HEK293 (cell line): ENCODE measurements around the gene ELAC2.

Experiments
- CTCF ChIA-PET: fragments of 350-600 bp; formaldehyde crosslinking; extraction: SDS; loops from one replicate; lab custom pipeline; 2021; ENCODE audit warnings: antibody characterized with exemption; lab: Yijun Ruan, JAX
- POLR2A ChIA-PET: fragments of 300-600 bp; formaldehyde crosslinking; extraction: SDS; loops from one replicate; lab custom pipeline; 2020; ENCODE audit warnings: antibody characterized with exemption, inconsistent platforms; lab: Yijun Ruan, JAX
- H3K27ac ChIP-seq: fragments of 200-500 bp; sonication (Bioruptor generic); 2 replicates; pipeline ENCODE4 v1.5.1; 2014; ENCODE audit warnings: low read depth, low read length, control low read depth, inconsistent platforms; ENCODE audit errors: extremely low read depth
- H3K36me3 ChIP-seq, 2 experiments: fragments of 200-500 bp in 1 of 2; sonication (Bioruptor generic) in 1 of 2; 1 replicate in 1 of 2; 2 replicates in 1 of 2; pipeline ENCODE4 v1.5.1; 2014 to 2017; ENCODE audit warnings: inconsistent platforms in 2 of 2, low read length in 2 of 2; ENCODE audit not compliant: control insufficient read depth in 2 of 2, insufficient read depth in 1 of 2
- H3K4me1 ChIP-seq: fragments of 200-500 bp; sonication (Bioruptor generic); 2 replicates; pipeline ENCODE4 v1.5.1; 2014; ENCODE audit warnings: mild to moderate bottlenecking, low read length, inconsistent platforms; ENCODE audit not compliant: control insufficient read depth, insufficient read depth
- H3K4me3 ChIP-seq: 2 replicates; pipeline ENCODE4 v1.5.1; 2011; ENCODE audit warnings: low read depth, mild to moderate bottlenecking, control low read depth, low read length, moderate library complexity
- H3K9me3 ChIP-seq: fragments of 200-500 bp; sonication (Bioruptor generic); 2 replicates; pipeline ENCODE4 v1.5.1; 2014; ENCODE audit warnings: low read depth, low read length, inconsistent platforms; ENCODE audit not compliant: control insufficient read depth, insufficient read depth
- KLF16 ChIP-seq: fragments of 450-650 bp; formaldehyde crosslinking; IDR thresholded peaks from 2 replicates; pipeline ENCODE4 v1.5.1; 2017; ENCODE audit warnings: missing biosample characterization, missing genetic modification characterization
- KLF8 ChIP-seq: fragments of 450-650 bp; formaldehyde crosslinking; IDR thresholded peaks from 2 replicates; pipeline ENCODE4 v1.5.1; 2016; ENCODE audit warnings: missing biosample characterization, missing genetic modification characterization
- ZFHX2 ChIP-seq: fragments of 450-650 bp; formaldehyde crosslinking; conservative IDR thresholded peaks from 2 replicates; pipeline ENCODE4 v1.5.1; 2016; ENCODE audit warnings: missing biosample characterization, missing genetic modification characterization
- ZNF157 ChIP-seq: fragments of 450-650 bp; formaldehyde crosslinking; IDR thresholded peaks from 2 replicates; pipeline ENCODE4 v1.5.1; 2016; ENCODE audit warnings: missing biosample characterization, missing genetic modification characterization
- ZNF175 ChIP-seq: fragments of 450-650 bp; formaldehyde crosslinking; IDR thresholded peaks from 2 replicates; pipeline ENCODE4 v1.5.1; 2016; ENCODE audit warnings: missing biosample characterization, missing genetic modification characterization
- ZNF211 ChIP-seq: fragments of 450-650 bp; formaldehyde crosslinking; IDR thresholded peaks from 2 replicates; pipeline ENCODE4 v1.5.1; 2016; ENCODE audit warnings: low read depth, missing biosample characterization, missing genetic modification characterization
- ZNF239 ChIP-seq: fragments of 450-650 bp; formaldehyde crosslinking; IDR thresholded peaks from 2 replicates; pipeline ENCODE4 v1.5.1; 2016; ENCODE audit warnings: missing biosample characterization, missing genetic modification characterization
- ZNF302 ChIP-seq: fragments of 450-650 bp; formaldehyde crosslinking; IDR thresholded peaks from 2 replicates; pipeline ENCODE4 v1.5.1; 2016; ENCODE audit warnings: missing biosample characterization, missing genetic modification characterization, low read depth
- ZNF311 ChIP-seq: fragments of 450-650 bp; formaldehyde crosslinking; IDR thresholded peaks from 2 replicates; pipeline ENCODE4 v1.5.1; 2017; ENCODE audit warnings: missing biosample characterization, missing genetic modification characterization, borderline replicate concordance
- ZNF335 ChIP-seq: fragments of 450-650 bp; formaldehyde crosslinking; conservative IDR thresholded peaks from 2 replicates; pipeline ENCODE4 v1.5.1; 2016; ENCODE audit warnings: missing biosample characterization, missing genetic modification characterization
- ZNF350 ChIP-seq: fragments of 450-650 bp; formaldehyde crosslinking; IDR thresholded peaks from 2 replicates; pipeline ENCODE4 v1.5.0; 2017; ENCODE audit warnings: missing biosample characterization, mild to moderate bottlenecking, missing genetic modification characterization
- ZNF37A ChIP-seq: fragments of 450-650 bp; IDR thresholded peaks from 2 replicates; pipeline ENCODE4 v1.5.1; 2018; ENCODE audit warnings: missing biosample characterization, missing genetic modification characterization
- ZNF518A ChIP-seq: fragments of 450-650 bp; formaldehyde crosslinking; conservative IDR thresholded peaks from 2 replicates; pipeline ENCODE4 v1.5.1; 2016; ENCODE audit warnings: low read depth, missing biosample characterization, missing genetic modification characterization
- ZNF521 ChIP-seq: fragments of 450-650 bp; formaldehyde crosslinking; IDR thresholded peaks from 2 replicates; pipeline ENCODE4 v1.5.1; 2017; ENCODE audit warnings: missing biosample characterization, mild to moderate bottlenecking, missing genetic modification characterization
- ZNF530 ChIP-seq: fragments of 450-650 bp; formaldehyde crosslinking; IDR thresholded peaks from 2 replicates; pipeline ENCODE4 v1.5.1; 2016; ENCODE audit warnings: low read depth, missing biosample characterization, missing genetic modification characterization
- ZNF596 ChIP-seq: fragments of 450-650 bp; IDR thresholded peaks from 2 replicates; pipeline ENCODE4 v1.5.0; 2018; ENCODE audit warnings: missing biosample characterization, mild to moderate bottlenecking, missing genetic modification characterization, moderate library complexity
- ZNF677 ChIP-seq: fragments of 450-650 bp; IDR thresholded peaks from 2 replicates; pipeline ENCODE4 v1.5.0; 2018; ENCODE audit warnings: missing biosample characterization, mild to moderate bottlenecking, missing genetic modification characterization, moderate library complexity
- ZNF692 ChIP-seq: fragments of 450-650 bp; formaldehyde crosslinking; IDR thresholded peaks from 2 replicates; pipeline ENCODE4 v1.5.1; 2016; ENCODE audit warnings: missing biosample characterization, missing genetic modification characterization

Gene ELAC2

DNA sequence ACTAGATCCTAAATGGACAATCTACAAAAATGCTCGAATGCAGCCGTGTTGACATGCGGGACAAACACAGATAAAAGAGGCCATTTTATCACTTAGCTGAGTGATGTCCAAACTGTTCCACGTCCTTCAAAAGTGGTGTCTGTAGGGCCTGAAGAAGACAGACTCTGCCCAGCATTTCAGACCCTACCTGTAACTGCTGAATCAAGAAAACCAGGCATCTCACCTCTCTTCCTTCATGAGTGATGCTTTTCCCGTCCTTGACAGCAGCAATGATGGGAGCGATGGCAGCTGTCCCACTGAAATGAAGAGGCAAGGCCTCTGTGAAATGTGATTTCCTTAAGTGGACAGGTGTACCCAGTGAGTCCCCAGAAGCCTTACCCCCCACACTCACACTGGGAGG lies 12.3 kb downstream of the ELAC2 start:
- POLR2A ChIA-PET, result interaction anchor here (2.5 kb wide), 1 partner anchor 12 kb away, joined by 16 read pairs; the partner anchor contains the start of gene ELAC2
- CTCF ChIA-PET, result interaction anchor here (1.2 to 4.5 kb wide), 3 partner anchors 25 to 825 kb away, joined by 3 to 48 read pairs (median 8); no protein-coding TSS in a partner anchor
- H3K27ac ChIP-seq, result no peak overlapping the region
- TF ChIP-seq ZNF596, result no peak
- peaks cover 2% of the 10 kb centered on the region; the same call in 1 of the 2 replicates for H3K4me1 ChIP-seq
- H3K9me3 ChIP-seq, result no peaks in the 10 kb centered on the region
- no peak overlapping the region for H3K4me3 ChIP-seq
- peaks cover 79 to 95% of the 10 kb centered on the region in 2 experiments for H3K36me3 ChIP-seq

DNA sequence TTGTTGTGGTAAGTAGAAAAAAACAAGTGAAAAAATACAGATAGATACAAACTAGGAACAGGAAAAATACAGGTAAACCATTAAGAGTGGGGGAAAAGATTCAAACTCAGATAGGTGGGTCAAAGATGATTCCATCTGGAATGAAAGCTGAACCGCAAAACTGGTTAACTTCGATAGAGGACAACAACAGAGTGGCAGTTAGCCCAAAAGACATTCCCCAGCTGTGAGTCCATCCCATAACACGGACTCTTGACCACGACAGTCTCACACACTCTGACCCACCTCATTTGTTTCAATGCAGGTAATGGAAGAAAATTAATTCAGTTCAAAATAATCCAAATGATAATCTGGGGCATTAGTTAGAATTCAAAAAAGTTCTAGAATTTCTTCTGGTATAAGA lies 13.5 kb downstream of the ELAC2 start:
- Histone ChIP-seq H3K4me3 (no peak overlapping the region), H3K9me3 (no peaks in the 10 kb centered on the region), H3K36me3 (peaks cover 67 to 95% of the 10 kb centered on the region in 2 experiments), H3K4me1 (peaks cover 2% of the 10 kb centered on the region; the same call in 1 of the 2 replicates), H3K27ac (no peak overlapping the region)
- CTCF ChIA-PET, result interaction anchor here (0.6 to 4.5 kb wide), 14 partner anchors 13 to 1823 kb away, joined by 3 to 48 read pairs (median 4); partner anchors contain the start of gene ELAC2
- no peak for TF ChIP-seq ZNF350 (tag by site-specific recombination)
- no peak for TF ChIP-seq ZNF521
- TF ChIP-seq KLF16, result no peak
- TF ChIP-seq ZNF677 (tag by site-specific recombination), result no peak
- no peak for TF ChIP-seq ZNF692 (tag by site-specific recombination)
- TF ChIP-seq ZNF335 (tag by site-specific recombination), result no peak
- no peak for TF ChIP-seq ZNF157
- TF ChIP-seq ZNF530 (tag by site-specific recombination), result no peak
- no peak for TF ChIP-seq ZNF211 (tag by site-specific recombination)
- no peak for TF ChIP-seq ZNF239 (tag by site-specific recombination)
- no peak for TF ChIP-seq ZNF302
- no peak for TF ChIP-seq KLF8 (tag by site-specific recombination)
- no peak for TF ChIP-seq ZNF518A (tag by site-specific recombination)
- no peak for TF ChIP-seq ZNF37A (tag by site-specific recombination)
- TF ChIP-seq ZFHX2 (tag by site-specific recombination), result no peak
- no peak for TF ChIP-seq ZNF175 (tag by site-specific recombination)
- TF ChIP-seq ZNF311, result no peak
- POLR2A ChIA-PET, result interaction anchor here (2.5 kb wide), 1 partner anchor 14 kb away, joined by 16 read pairs; the partner anchor contains the start of gene ELAC2
